Stimulated activated CD4-positive, alpha-beta T cell treated with anti-CD3 and anti-CD28 coated beads, Interleukin-2, amount 100 ng/mL, for 48 hours (primary cell): ENCODE results near the gene CHAT.
"Not testable (repeated sequence)": the region's sequence is repeated elsewhere in the genome, so short reads cannot be mapped to it uniquely, and the experiment has no call there.

ENCODE experiments used
- DNase-seq, 2 donors: peaks; one replicate each; pipeline ENCODE4 v3.0.0-alpha.2; 2020

The CHAT gene

DNA sequence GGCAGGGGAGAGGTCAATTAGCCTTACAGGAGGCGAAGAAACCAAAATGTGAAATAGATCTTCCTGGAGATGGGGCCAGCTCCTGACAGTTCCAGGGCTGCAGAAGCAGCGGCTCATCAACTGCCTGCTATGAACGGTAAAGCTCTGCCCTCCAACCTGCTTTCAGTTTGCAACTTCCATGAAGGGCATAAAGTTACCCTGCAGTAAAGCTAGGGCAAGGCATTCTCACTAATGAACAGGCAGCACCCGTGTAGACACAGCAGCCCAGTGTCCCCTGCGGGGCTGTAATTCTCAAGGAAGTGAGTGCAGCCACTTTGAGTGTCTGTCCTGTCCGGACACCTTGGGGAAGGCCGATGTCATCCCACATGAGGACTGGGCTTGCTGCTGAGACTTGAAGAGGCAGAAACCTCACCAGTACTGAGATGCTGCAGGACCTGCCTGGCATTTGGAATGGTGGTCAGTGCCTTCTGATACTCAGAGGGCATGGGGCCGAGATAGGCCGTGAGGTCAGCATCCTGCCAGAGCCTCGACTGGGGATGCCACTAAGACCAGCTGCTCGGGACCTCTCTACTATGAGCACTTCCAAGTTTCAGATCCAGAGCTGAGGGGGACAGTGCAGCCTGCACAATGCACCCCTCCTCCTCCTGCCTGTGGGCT is 39.6 kb downstream of the CHAT start:
- no peak for DNase-seq

DNA sequence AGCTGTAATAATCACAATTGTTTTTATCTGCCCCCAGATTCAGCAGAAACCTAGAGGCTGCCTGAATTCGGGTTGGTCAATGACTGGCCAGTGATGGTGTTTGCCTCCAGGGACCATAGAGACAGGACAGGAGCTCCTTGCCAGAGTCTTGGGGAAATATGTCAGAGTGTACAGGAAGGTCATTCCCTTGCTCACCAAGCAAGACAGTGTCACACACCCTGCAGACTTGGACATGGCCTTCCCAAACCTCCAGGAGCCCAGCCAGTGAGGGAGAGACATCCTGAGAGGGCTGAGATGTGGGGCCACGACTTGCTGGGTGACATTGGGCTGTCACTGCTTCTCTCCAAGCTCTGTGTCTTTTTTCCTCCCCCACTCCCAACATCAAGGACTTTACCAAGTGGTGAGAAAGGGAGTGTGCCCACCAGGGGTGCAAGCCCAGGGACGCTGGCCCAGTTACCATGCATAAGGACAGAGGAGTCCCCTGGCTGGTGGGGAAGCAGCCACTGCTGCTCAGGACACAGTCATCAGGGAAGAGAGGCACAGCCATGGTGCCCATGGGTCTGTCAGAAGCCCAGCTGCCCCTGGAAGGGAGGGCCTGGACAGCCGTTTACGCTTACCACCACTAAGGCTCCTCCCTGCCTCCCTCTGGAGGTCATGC is 40.3 kb downstream of the CHAT start:
- DNase-seq, result no peak

DNA sequence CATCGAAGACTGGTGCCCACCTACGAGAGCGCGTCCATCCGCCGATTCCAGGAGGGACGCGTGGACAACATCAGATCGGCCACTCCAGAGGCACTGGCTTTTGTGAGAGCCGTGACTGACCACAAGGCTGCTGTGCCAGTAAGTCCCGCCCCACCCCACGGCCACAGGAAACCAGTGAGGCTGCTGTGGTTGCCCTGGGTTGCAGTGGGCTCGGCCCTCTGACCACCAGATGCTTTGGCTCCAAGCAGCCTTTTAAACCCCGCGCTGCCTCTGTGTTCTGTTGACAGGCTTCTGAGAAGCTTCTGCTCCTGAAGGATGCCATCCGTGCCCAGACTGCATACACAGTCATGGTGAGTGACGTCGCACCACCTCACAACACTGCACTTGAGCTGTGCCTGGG is 41.3 kb downstream of the CHAT start:
- no peak for DNase-seq

DNA sequence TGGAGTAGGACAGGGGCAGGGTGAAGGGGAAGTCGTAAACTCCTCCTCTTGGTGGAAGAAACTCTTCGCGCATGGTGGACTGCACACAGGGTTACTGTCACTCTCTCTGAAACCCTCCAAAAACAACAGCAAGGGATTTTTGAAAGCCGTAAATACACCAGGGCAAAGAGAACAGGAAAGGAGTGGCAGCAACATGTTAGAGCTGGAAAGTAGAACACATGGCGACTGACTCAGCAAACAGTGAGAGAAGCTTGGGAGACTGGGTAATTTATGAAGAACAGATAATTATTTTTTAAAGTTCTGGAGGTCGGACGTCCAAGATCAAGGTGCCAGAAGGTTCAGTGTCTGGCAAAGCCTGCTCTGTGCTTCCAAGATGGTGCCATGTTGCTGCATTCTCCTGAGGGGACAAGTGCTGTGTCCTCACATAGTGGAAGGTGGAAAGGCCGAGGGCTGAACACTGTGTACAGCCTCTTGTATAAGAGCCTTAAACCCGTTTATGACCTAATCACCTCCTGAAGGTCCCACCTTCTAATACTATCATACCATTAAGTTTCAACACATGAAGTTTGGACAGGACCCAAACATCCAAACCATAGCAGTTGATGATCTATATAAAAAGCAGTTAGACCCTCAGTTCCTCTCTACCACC is 43.1 kb downstream of the CHAT start:
- no peak for DNase-seq

DNA sequence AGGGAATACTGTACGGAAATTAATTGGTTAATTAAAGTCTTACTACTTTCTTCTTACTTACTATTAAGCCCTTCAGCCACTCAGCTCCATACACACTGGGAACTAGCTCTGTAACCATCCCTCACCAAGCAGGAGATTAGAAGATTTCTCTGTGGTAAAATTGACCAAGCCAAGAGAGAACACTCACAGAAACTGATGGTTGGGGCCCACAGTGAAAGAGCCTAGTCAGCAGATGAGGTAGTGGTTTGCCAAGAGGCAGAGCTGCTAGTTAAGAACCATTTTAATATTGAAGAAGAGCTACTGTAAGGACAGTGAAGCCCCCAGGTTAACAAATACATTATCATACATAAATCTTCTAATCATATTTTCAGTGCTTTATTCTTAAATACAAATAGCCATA is 43.8 kb downstream of the CHAT start:
- DNase-seq, result no peak

DNA sequence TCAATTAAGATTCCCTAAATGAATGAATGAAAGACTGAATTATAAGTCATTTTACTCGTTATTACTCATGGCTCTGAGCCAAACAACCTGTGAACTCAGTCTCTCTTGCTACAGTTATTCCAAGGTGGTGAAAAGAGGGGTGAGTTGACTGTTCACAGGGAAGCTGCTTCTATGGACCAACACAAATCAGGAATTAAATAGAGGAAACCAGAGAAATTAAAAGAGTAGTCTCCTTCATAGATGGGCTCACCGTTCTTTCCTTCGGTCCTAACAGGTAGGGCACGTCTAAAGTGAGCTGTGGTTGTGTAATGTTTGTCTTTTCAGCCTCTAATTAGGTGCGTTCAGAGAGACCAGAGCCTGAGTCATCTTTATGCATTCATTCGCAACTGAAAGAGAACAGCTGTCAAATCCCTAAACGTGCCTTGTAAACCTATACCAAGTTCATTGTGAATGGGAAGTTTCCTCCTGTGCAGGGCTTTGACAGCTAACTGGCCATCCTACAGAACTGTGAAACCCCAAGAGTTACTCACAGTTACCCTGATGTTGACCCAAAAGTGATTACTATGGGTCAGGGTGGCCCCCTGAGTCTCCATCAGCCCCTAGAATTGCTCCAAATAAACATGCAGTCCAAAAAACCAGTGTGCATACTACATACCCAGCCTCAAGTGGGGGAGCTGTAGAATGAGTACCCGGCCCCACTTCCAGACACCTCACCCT is 47.5 kb downstream of the CHAT start:
- DNase-seq, result no peak

DNA sequence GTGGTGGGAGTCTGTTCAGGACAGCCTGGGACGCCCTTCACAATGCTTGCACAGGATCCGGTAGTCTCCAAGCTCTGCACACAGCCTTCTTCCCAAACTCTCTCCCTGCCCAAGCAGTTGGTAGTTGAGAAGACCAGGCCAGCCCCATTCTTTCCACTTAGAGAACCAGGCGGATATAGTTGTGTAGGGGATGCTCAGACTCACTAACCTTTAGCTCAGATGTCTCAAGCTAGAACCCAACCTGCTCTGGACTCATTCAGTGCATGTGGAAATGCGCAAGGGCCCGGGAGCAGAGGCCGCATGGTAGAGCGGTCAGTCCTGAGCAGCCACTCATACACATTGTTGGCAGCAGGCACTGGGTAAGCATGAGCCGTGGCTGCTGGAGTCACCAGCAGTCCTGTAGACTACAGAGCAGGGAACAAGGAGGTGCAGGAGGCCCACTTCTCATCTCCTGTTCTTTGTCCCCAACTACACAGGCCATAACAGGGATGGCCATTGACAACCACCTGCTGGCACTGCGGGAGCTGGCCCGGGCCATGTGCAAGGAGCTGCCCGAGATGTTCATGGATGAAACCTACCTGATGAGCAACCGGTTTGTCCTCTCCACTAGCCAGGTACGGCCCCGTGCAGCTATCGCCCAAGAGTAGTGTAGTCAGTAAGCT is 48.5 kb downstream of the CHAT start:
- DNase-seq, result no peak

DNA sequence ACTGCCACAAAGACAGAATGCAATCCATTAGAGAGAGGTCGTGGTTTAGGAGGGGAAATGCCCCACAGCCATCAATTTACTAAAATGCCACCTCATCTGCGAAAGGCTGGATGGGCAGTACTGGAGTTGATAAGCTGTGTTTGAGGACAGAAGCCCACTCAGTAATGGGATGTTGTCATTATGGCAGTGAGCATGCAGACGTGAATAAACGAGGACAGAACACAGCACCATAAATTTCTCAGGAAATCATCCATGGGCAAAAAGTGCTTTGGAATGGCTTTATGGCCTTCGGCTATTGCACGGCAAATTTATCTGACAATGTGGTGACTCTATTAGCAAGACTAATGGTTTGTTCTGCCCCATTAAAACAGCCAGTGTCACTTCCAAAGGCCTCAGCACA is 49.8 kb downstream of the CHAT start:
- DNase-seq, result no peak

DNA sequence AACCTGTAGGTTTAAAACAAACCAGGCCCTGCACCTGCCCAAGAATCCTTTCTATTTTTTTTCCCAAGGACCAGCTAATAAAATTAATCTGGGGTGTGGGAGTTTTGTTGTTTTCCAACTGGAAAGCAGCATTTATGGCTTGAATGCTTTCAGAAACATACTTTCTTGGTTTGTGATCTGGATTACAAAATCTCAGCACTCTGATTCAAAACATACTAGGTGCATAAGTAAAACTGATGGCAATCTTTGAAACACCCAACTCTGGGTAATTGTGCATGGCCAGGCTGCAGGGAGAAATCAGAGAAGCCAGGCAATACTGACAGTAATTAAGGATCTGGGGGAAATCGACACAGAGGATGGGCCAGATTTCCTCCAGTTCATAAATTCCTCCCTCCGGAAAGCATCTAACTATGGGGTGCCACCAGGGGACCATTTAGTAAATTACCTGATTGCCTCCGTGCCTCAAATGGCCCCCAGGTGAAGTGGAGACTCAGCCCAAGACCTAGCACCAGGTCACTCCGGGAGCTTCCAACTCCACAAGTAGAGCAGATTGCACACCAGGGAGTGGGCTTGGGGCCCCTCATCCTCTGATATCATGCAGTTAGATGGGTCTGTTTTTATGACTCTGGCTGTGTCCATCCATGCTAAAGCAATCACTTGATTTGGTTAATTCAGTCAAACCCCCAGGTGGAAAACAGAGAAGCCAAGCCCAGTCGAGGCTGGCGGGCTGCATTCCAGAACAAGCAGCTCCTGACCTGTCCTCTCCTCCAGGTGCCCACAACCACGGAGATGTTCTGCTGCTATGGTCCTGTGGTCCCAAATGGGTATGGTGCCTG is 50.4 kb downstream of the CHAT start:
- no peak for DNase-seq

DNA sequence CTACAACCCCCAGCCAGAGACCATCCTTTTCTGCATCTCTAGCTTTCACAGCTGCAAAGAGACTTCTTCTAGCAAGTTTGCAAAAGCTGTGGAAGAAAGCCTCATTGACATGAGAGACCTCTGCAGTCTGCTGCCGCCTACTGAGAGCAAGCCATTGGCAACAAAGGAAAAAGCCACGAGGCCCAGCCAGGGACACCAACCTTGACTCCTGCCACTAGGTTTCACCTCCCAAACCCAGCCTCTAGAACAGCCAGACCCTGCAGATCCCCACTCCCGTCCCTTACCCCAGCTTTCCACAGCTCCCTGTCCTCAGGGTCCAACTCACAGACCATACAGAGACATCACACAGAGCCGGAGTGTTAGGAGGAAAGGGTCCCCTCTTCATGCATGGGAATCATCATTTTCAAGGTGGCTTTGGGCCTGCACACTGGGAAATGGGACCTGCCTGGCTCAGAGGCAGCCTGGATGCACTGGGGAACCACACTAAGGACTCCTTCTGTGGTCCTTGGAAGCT is 51.1 kb downstream of the CHAT start:
- DNase-seq, result no peak

DNA sequence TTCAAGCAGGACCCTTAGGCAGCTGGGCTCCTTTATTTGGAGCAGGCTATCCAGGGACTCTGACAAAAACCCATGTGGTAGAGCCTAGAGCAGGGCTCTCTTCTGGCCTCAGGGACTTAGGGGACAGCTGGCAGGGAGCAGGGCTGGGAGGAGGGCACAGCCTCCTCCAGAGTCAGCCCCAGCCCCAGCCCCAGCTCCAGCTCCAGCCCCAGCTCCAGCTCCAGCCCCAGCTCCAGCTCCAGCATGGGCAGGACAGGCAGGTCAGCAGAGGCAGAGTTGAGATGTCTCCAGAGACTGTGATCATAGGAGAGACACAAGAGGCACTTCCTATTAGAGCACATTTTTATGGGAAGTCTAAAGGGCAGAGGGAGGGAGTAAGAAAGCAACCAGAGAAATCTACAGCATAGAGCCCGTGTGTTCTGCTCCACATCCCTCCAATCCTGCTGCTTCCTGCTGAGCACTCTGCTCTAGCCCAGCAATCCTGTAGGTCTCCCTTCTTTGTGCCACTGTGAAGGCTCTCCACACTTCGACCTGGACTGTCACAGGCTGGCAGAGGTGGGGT is 52.3 kb downstream of the CHAT start:
- DNase-seq, result no peak

DNA sequence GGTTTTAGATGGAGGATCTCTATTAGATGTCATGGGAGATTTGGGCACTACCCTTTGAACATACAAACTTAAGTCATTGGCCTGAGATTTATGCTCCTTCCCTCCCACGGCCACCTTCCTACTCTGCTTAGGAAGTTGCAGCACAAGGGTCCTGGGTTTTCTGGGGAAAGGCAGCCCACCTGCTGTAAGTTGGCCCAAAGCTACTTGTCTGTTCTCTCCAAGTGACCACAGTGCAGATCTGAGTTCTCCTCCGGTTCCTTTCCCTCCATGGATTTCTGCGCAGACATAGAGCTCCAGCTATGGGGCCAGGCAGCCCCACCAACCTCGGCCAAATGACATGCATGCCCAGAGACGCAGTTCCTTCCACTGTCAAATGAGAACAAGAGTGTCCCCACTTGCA is 52.8 kb downstream of the CHAT start:
- no peak for DNase-seq

DNA sequence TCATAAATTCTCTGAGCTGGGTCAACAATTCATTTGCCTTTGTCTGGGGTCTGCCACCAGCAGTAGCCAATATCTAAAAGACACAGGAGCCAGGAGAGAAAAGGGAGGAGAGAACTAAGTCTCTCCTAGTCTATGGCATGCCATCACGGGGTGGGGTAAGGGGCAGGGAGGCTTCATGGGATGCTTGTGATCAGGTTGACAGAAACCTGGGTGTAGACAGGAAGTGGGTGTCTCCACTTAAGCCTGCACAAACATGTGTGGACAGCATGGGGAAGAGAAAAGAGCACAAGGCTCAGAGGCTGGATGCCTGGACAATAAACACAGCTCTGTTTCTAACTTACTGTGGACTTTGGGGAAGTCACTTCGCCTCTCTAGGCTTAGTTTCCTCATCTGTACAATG is 54.2 kb downstream of the CHAT start:
- DNase-seq, result no peak

DNA sequence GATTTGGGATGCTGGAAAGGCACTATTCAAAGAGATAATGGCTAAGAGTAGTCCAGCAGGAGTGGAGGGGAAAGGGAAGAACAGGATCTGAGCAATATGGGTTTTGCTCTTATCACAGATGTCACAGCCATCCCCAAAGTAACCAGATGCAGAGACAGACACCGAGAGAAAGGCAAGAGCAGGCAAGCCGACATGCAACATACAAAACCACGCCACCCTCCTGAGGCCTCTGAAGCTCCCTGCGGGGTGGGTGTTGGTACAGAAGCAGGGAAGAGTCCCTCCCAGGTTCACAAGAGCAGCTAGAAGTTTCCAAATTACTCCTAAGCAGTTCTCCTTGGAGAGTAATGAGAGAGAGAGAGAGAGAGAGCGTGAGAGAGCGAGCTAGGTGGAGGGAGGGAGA is 54.8 kb downstream of the CHAT start:
- no peak for DNase-seq

DNA sequence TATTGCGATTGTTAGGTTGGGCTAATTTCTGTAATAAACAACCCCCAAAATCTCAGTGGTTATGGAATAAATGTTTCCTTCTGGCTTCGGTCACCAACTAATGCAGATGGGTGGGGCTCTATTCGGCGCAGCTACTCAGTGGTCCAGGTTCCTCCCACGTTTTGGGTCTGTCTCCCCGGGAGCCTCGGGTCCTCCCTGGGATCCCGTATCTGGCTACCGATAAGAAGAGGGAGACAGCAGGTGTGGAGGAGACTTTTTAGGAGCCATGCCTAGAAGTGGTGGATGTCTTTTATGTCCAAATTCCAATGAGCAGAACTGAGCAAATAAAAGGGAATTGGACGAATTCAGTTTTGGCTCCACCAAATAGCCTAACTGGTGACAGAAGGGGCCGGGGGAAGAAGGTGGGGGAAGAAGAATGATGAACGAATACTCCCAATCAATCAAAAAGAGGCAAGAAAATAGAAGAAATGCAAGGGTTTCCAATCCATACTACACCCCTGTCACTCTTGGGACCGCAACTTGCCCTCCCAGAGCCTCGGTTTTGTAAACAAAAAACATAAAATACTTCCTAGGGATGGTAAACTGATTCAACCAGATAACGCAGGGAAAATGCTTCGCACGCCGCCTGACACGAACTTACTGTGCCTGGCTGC is 65.1 kb downstream of the CHAT start:
- DNase-seq, result no peak

DNA sequence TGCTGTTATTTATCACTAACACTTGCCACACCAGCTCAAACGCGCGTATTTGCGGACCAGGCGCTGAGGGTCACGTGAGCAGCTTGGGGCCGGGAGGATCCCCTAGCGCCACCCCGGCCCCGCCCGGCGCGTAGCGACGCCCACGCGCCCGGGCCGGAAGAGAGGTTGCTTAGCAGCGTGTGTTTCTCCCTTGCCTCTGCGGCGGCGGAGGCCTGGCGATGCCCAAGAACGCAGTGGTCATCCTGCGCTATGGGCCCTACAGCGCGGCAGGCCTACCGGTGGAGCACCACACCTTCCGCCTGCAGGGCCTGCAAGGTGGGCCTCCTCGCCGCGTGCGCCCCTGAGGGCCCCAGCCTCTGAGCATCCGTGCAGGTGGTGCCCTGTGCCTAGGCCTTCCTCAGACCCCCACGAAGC is 65.7 kb downstream of the CHAT start, which contains the start of gene C10orf53:
Gene C10orf53 (plus strand): TSS at position 172 of the 414 bp plus-strand sequence. CDS start 47 bp downstream, at position 219.
- peak in 1 of 2 donors; percentile 30 for DNase-seq

DNA sequence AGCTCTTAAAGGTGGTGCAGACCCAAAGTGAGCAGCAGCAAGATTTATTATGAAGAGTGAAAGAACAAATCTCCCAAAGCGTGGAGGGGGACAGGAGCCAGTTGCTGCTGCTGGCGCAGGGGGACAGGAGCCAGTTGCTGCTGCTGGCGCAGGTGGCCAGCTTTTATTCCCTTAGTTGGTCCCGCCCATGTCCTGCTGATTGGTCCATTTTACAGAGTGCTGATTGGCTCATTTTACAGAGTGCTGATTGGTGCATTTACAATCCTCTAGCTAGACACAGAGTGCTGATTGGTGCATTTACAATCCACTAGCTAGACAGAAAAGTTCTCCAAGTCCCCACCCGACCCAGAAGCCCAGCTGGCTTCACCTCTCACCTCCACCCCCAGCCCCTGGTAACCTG is 68.6 kb downstream of the CHAT start:
- not testable (repeated sequence) for DNase-seq

DNA sequence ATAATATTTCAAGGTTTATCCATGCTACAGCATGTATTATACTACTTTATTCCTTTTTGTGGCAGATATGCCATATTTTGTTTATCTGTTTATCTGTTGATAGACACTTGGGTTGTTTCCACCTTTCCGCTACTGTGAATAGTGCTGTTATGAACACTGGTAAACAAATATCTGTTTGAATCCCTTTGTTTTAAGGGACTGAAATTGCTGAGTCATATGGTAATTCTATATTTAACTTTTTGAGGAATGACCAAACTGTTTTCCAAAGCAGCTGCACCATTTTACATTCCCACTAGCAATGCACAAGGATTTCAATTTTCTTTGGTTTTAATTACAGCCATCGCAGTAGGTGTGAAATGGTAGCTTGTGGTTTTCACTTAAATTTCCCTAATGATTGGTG is 69.0 kb downstream of the CHAT start:
- no peak for DNase-seq

DNA sequence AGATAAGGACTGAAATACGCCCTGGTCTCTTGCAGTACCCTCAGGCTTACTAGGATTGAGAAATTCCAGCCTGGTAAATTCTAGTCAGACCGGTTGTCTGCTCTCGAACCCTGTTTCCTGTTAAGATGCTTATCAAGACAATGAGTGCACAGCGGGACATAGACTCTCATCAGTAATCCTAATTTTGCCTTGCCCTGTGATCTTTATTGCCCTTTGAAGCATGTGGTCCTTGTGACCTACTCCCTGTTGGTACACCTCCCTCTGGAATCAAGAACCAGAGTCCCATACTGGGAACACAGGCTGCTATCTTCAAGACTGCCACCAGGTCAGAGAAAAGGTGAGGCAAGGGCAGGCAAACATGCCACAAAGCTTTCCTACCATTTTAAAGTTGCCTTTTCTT is 72.8 kb downstream of the CHAT start:
- no peak for DNase-seq

DNA sequence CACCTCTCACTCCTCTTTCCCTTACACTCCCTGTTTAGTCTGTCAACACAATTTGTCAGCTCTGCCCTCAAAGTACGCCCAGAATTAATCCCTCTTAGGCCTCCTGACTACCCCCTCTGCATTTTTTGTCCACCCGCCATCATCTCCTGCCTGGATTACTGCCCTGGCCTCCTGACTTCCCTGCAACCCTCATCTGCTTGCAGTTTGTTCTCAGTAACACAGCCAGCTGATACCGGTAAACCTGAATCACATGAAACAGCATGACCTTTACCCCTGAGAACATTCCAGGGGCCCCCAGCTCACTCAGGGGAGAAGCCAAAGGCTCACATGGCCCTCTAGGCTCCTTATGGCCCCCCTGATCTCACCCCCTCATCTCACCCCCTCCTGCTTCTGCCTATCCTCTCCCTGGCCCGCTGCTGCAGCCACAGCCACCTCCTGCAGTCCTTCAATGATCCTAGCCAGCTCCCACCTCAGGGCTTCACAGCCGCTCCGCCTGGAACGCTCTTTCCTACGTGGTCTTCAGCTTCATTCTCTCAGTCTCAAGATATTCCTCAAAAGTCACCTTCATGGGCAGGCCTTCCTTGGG is 74.5 kb downstream of the CHAT start:
- no peak for DNase-seq

DNA sequence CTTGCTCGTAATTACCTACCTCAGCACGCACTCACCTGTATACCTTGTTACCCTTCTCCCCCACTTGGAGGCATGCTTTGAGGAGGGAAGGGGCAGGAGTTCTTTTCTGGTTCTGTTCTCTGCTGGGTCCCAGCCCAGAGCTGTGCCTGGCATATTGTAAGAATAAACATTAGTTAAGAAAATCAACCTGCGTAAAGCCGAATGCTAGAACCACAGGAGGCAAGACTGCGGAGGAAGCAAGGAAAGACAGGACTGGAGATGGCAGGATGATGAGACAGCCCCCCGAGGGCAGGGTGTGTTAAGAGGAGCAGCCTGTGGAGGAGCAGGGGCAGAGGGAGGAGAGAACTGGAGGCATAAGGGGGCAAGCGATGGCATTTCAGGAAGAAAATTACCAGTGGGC is 75.1 kb downstream of the CHAT start:
- DNase-seq, result no peak
